GM19463 (cell line): ENCODE data around the gene TIPARP.
"Not testable (repeated sequence)": the region's sequence is repeated elsewhere in the genome, so short reads cannot be mapped to it uniquely, and the experiment has no call there.

ENCODE experiments used
- ATAC-seq: cut with Tn5 transposase; IDR thresholded peaks from one replicate; pipeline ENCODE4 v1.9.1; 2021; ENCODE audit warnings: mild to moderate bottlenecking, moderate library complexity; ENCODE audit not compliant: unreplicated experiment

Gene TIPARP

DNA sequence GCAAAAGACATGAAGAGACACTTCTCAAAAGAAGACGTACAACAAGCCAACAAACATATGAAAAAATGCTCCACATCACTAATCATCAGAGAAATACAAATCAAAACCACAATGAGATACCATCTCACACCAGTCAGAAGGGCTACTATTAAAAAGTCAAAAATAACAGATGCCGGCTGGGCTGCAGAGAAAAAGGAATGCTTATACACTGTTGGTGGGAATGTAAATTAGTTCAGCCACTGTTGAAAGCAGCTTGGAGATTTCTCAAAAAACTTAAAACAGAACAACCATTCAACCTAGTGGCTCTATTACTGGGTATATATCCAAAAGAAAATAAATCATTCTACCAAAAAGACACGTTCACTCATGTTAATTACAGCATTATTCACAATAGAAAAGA lies 60.3 kb downstream of the TIPARP start:
- not testable (repeated sequence) for ATAC-seq

DNA sequence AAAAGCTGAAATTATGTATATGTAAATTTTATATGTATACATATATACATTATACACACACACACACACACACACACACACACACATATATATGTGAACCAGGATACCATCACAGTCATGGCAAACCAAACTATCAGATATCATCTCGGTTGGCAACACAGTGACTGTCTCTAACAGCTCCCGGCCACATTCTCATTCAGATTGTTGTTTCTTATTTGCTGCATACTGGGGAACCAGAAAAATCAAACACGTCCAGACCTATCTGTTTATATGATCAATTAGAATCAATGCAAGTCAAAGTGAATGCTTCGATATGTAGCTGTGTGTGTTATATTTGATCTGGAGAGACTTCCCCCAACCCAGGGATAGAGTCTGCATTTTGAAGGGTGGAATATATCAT lies 61.1 kb downstream of the TIPARP start:
- ATAC-seq: no peak

DNA sequence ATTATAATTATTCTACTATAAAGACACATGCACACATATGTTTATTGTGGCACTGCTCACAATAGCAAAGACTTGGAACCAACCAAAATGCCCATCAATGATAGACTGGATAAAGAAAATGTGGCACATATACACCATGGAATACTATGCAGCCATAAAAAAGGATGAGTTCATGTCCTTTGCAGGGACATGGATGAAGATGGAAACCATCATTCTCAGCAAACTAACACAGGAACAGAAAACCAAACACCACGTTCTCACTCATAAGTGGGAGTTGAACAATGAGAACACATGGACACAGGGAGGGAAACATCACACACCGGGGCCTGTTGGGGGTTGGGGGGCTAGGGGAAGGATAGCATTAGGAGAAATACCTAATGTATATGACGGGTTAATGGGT lies 62.7 kb downstream of the TIPARP start:
- not testable (repeated sequence) for ATAC-seq

DNA sequence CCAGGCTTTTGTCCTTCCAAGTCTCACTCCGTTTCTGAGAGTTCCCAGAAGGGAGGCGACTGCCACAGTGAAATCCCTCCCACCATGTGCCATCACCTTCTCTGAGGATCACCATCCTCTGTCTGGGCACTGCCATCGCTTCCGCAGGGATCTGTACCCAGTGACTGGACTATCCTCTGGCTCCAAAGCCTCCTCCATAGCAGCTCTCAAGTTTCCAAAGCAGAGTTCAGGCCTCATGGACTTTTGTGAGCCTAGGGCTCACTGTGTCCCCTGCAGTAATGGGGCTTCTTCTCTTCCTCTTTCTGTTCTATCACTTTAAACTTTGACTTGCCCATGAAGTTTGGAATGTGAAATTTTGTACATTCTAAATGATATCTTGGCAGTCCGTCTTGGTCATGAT lies 63.9 kb downstream of the TIPARP start:
- ATAC-seq: no peak

DNA sequence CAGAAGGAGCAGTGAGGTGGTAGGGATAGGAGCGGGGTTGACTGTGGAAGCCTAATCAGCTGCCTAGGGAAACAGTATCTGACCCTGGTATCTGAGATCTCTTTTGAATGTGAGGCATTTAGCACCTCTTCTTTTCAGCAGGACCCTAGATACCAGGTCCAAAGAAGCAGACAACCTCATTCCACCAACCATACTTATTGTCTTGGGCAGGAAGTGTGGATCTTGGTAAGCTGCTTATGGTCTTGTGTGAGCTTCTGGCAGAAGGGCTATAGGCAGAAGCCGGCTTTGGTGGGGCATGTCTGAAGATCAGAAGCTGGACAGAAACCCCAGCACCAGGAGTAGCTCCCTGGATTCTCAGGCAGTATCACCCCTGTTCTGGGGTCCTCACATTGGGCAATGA lies 65.6 kb downstream of the TIPARP start:
- ATAC-seq: no peak

DNA sequence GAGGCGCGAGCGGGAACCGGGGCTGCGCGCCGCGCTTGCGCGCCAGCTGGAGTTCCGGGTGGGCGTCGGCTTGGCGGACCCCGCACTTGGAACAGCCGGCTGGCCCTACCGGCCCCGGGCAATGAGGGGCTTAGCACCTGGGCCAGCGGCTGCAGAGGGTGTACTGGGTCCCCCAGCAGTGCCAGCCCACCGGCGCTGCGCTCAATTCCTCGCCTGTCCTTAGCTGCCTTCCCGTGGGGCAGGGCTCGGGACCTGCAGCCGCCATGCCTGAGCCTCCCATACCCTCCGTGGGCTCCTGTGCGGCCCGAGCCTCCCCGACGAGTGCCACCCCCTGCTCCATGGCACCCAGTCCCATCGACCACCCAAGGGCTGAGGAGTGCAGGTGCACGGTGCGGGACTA lies 66.2 kb downstream of the TIPARP start:
- ATAC-seq: not testable (repeated sequence)

DNA sequence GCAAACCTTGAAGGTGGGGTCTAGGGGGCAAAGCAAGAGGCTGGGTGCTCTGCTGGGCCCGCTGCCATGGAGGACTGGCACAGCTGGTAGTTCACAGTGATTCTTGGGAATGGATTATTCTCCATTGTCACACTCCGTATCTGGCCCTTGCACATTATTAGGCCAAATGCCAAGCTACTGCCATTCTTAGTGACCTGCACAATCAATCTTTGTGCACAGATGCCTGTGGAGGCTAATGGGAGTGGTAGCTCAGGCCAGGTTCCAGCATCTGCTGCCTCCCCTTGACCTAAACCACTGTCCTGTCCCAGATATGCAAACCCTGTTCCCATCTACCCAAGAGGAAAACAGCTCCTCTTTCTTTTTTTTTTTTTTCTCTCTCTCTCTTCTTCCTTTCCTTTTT lies 67.5 kb downstream of the TIPARP start:
- no peak for ATAC-seq

DNA sequence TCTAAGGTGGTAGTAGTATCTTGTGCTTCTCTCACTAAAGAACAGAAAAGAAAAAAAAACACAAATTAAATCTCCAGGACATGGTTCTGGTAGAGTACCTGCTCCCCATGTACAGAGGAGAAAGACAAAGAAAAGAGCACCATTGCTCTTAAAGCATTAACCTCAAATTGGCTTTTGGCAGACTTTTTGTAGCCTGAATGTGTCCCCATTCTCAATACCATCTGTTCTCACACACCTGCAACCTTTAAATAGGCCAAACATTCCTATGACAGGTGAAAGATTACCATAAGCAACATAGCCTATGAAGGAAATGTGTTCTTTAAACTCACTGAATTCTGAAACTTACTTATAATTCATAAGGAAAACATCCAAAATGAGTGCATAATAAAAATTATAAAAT lies 68.0 kb downstream of the TIPARP start:
- no peak for ATAC-seq

DNA sequence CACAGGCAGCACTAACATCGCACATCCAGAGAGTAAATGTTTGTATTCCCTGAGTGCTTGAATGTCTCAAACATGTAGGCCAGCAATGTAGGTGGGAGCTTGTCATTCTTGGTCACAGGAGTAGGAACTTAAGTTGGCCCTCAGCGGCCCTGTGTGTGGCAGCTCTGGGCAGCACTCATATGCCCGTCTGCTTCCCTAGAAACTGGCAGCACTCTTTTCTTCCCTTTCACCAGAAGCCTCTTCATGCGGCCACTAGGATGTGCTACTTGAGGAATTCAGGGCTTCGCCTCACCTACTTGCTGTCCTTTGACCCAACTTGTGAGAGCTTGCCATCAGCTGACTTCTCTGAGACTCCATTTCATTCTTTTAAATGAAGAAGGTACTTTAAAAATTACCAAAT lies 69.5 kb downstream of the TIPARP start:
- ATAC-seq: no peak

DNA sequence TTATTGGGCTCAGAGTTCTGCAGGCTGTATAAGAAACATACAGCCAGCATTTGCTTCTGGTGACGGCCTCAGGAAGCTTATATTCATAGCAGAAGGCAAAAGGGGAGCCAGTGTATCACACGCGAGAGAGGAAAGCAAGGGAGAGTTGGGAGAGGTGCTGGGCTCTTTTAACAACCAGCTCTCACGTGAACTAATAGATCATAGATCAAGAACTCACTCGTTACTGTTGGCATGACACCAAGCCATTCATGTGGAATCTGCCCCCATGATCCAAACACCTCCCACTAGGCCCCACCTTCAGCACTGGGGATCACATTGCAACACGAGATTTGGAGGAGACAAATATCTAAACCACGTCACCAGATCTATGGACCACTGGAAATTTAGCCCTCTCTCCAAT lies 70.2 kb downstream of the TIPARP start:
- ATAC-seq: no peak

DNA sequence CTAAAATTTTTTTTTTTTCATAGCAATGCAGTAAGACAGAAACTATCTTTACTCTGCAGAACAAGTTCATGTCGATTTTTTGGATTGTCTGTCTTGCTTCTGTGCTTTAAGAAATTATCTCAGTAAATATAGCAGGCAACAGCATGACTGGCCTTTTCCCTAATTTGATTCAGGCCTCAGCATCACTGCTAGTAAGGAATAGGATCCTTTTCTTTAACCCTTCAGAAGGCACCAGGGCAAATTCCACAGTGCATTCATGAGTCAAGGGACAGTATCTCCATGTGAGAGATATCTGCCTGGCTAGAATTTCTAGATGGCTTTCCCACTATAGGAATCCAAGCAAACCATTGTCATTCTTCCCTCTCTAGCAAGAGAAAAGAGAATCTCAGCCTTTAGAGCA lies 71.4 kb downstream of the TIPARP start:
- no peak for ATAC-seq

DNA sequence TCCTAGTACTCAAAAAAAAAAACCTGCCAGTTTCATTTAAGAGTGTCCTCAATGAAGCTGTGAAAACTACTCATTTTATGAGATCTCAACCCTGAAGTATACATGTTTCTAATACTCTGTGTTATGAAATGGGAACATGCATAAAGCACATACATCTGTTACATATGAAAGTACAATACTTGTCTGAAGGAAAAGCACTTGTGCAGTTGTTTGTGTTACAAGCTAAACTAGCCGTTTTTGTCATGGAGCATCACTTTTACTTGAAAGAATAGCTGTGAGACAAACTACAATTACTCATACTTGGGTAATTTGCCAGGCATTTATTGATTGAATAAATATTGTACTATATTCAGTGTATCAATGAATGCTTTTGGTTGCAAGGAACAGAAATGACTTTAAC lies 72.7 kb downstream of the TIPARP start:
- ATAC-seq: no peak

DNA sequence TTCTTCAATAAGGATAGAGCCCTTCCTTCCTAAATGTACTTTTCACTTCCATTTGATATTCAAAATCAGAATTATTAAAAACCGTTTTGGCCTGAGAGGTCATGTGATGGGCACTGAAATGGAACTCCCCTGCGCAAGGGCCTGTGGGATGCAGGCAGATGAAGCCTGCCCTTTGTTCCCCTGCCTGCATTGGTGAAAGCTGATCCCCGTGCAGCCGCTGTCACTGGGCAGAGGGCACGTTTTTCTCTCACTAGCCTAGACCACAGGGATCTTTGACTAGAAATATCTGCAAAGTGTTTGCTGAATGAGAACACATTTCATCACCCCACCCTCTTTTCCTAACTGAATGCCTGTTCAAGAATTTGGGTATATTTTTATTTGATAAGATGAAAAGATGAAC lies 74.9 kb downstream of the TIPARP start:
- no peak for ATAC-seq

DNA sequence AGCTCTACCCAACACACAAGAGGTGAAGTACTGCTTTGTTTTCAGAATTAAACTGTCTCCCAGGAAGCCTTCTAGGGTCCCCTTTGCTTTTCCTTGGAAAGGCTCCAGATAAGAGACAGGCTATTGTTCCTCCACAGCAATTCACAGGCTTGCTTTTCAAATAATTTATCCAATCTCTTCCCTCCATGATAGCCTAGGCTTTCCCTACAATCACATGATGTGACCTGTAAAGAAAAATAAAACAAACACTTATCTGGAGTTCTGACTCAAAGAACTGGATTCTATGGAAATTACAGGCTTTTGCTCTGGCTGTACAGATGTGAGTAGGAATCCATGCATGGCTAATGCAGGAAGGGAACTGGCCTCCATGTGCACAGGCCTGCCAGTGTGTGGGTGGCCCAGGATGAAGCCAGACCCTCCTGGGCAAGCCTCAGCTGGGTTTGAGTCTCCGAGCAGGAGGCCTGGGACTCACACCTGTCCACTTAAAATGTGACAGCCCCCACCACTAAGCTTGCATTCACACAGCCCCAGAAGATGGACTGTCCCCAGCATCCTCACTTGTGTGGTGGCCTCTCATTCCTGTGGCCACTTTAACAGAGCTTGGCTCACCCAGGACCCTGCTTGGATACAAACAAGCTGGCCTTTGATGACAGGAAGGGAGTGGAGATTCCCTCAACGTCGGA lies 75.9 kb downstream of the TIPARP start:
- ATAC-seq: no peak

DNA sequence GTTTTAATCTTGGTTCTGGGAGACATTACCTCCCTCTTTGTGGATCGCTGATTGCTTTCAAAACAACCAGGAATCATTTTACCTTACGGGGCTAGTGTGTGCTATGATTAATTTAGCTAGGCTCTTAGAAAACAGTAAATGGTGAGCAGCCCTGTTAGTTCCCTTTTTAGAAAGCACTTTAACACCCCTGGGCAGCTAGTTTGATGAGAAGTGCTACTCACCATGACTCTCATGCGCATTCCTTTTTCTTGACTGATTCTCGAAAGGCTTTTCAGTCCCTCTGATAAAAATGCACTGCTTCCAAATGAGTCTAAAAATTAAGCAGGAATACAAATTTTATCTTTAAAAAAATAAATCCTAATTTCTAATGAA lies 76.5 kb downstream of the TIPARP start:
- ATAC-seq: no peak

DNA sequence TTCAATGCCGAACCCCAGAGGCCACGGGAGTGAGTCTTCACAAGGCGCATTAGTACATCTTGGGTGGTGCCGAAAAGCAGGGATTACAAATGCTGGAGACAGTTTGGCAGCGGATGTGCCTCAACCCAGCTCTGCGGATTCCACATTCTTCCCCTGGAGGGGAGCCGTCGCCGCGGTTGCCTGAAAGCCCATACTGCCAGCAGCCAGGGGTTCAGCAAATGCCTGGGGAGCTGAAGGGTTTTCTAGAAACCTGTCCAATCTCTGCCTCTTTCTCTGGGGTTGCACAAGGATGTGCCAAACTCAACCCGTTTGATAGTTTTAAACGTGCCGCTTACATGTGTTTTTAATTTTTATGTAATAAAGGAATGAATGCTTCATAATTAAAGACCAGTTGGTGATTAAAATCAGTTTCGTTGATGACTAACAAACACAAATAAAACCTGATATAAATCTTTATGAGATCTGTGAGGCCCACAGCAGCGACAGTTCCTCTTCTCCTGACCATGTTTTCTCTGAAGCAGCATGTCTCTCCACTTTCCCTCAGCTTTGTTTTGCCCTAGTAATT lies 77.2 kb downstream of the TIPARP start:
- ATAC-seq: no peak
